ENCODE measurements around the gene PDGFA.

The PDGFA gene

GRCh38 chr7:471191-471865 lies 48.3 kb downstream of the PDGFA start:
- DNase-seq = no peak

- DNase-seq = no peak
Observed at GRCh38 chr7:469563-469961, 50.1 kb downstream of the PDGFA start.

DNA sequence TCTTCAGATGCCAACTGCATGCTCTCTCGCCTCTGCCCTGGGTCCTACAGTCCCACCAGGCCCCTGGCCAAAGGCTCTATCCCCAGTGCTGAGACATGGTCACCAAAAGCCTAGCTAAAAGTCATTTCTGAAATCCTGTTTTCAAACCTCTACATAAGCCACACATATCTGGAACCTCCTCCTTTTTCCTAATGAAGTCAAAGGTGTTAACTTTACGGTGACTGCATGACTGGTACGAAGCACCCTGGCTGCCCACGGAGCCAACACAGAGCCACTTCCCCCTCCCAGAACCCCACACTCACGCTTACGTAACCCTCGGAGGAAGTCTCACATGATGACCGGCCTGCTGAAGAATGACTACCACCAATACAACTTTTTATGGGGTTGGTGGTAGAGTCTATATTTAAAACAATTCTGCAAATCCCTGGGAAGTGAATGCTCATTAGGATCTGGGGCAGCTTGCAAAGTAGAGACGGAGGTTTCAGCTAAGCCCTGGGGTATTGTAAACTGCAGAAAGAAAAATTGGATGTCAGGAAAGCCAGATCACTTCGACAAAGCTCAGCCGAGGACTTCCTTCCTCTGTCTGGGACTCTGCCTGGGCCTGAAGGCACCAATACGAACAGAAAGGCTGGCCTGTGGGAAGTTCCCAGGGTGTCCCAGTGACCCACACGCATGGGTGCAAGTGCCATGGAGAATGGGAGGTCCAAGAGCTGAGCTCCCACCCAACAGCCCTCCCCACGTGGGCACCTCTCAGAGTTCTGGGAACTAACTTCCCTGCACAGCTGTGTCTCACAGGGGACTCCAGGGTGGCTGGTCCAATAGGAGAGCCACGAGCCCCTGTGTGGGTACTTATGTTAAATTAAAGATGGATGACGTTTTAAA lies 50.7 kb downstream of the PDGFA start:
- no peak for DNase-seq

- no peak for DNase-seq
Observed at GRCh38 chr7:467856-468545, 51.6 kb downstream of the PDGFA start.

DNA sequence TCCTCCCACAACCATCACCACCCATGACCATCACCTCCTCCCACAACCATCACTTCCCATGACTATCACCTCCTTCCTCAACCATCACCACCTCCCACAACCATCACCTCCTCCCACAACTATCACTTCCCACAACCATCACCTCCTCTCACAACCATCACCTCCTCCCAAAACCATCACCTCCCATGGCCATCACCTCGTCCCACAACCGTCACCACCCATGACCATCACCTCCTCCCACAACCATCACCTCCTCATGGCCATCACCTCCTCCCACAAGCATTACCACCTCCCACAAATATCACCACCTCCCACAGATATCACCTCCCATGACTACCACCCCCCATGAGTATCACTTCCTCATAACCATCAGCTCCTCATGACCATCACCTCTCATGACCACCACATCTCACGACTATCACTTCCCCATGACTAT lies 52.2 kb downstream of the PDGFA start:
- DNase-seq = no peak

- DNase-seq = no peak
Observed at GRCh38 chr7:466465-467191, 53.0 kb downstream of the PDGFA start.

GRCh38 chr7:465710-466400 lies 53.8 kb downstream of the PDGFA start:
- no peak for DNase-seq

DNA sequence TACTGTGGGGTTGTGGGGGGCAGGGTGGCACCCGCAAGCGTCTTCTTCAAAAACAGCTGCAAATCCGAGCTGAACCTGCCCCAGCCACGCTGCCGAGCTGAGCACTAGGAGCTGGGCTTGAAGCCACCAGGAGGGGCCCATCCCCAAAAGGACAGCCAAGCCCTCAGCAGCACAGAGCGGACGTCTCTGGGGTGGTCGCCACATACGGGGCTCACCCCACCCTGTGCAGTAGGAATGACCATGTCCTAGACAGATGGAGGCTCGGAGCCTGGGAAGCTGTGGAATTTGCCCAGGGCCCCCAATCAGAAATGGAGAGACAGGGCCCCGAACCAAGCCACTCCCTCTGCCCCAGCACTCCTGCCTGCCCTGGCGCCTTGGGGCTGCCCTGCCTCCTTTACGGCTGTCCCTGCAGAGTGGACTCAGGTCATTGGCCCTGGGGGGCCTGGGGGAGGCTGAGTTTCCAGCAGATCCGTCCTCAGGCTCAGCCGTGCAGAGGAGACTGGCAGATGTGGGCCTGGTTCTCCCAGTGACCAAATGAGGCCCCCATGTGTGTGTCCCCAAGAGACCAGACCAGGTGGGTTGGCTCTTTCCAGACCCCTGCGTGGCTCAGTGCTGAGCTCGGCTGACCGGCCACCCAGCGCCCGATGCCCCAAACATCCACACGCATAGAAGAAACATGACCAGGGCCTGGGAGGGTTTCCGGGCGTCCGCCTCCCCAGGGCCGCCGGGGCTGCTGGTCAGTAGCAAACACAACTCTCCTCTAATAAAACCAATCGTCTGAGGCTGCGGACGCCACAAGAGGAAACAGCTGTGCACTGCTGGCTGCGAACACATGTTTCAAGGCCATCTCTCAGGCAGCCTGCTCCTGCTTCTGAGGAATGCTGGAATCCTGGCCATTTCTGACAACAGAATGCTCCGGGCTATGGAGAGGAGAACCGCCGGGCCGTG lies 54.9 kb downstream of the PDGFA start:
- no peak for DNase-seq

DNA sequence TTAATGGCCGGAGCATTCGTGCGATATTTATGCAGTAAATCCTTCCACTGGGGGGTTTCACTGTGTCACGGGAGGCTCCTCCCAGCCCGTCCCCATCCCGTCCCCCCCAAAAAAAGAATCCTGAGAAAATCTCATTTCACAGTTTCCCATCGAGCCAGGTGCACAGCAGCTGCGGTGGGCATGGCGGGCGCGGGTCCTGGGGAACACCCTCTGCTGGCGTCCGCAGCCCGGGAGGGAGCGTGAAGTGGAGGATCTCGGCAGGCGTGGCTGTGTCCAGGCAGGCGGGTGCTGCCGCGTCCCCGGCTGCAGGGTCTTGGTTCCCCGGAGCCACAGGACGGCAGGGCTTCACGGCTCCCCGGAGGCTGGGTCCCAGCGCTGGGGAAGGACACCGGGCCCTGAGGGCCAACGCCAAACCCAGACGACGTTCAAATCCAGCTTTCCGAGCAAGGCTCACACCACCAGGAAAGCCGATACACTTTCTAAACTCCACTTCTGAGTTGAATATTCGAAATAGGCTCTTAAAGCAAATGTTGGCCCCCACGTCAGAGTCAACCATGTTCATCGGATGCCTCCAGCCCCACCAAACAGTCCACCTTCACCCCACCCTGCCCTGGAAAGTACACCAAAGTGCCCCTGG lies 55.7 kb downstream of the PDGFA start:
- no peak for DNase-seq

GRCh38 chr7:463362-463781 lies 56.3 kb downstream of the PDGFA start:
- DNase-seq = no peak

DNA sequence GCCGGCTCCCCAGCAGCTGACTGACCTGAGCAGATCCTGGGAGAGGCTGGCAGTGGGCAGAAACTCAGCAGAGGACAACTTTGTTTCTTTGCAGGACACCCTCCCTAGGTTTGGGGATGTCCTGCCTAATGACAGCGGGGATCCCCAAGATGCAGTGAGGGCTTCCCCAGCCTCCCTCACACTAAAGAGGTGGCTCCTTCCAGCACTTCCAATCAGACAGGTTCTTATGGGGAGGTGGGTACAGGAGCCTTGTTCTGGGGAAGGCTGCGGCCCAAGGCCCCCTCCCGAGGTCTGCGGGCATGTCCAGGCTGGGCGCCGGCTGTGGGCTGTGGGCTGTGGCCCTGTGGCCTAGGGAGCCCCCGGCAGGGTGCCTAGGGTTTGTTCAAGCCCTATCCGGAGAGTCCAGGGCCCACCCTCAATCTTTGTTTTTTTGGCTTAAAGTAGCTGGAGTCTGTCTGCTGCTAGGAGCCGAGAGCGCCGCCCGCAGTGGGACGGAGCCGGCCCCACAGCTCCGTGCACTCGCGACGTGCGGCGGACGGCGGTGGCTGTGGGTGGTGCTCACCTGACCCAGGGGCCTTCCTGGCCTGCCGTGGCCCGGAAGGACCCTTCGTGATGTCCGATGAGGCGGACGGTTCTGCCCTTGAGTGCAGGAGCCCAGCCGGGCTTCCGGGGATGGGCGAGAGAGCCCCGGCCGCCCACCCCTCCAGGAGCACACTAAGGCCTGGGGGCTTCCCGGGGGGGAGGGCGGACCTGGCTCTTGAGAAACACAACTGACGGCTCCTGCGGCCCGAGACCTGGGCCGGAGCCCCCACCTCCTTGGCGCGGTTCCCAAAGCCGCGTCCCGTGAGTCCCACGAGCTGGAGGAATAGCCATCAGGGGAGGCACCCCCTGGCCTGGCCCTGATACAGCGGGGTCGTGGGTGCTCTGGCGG lies 57.2 kb downstream of the PDGFA start:
- no peak for DNase-seq

- no peak for DNase-seq
Observed at GRCh38 chr7:461453-462172, 58.0 kb downstream of the PDGFA start.

DNA sequence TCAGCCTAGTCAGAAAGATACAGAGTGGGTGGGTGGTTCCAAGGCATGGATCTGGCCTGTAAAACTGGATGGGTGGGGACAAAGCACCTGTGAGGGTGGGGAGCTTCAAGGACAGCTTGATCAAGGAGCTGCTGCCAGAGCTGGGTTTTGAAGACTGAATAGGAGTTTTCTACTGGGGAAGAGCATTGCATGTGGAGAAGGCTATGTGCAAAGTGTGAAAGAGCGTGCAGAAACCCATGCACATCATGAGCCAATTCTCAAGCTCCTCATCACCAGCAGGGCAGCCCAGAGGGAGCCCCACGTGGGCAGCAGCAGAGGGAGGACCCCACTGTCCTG lies 58.6 kb downstream of the PDGFA start:
- DNase-seq = no peak

GRCh38 chr7:460374-461116 lies 59.1 kb downstream of the PDGFA start:
- DNase-seq = no peak

- DNase-seq = no peak
Observed at GRCh38 chr7:459584-460373, 59.9 kb downstream of the PDGFA start.

DNA sequence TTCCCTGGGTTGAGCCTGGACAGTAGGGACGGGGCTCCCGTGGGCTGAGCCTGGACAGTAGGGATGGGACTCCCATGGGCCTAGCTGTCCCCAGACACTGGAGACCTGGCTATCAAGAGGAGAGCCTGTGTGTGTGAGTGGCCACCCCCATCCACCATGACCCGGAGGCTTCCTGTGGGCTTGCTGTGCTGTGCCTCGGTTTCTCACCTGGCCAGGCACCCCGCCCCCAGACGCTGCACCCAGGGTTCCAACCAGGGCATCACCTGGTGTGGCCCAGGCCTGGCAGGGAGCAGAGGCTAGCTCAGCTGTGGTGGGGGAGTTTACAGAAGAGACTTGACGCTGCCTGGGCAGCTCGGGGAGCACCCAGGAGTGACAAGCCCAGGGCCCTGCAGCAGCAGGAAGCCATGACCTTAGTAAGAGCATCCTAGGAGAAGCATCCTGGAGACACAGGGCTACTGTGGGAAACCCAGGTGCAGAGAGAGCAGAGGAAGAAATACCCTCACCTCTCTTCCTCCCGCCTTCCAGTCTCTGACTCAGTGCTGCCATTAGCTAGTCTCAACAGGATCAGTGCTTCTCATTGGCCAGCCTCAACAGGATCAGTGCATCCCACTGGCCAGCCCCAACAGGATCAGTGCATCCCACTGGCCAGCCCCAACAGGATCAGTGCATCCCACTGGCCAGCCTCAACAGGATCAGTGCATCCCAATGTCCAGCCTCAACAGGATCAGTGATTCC lies 61.0 kb downstream of the PDGFA start:
- no peak for DNase-seq

All from activated naive CD4-positive, alpha-beta T cell (primary cell).